ENCODE results near the gene STPG4. TPM values are rescaled to one million over a fixed set of nuclear protein-coding genes. Genes with fewer than 3 reads are reported as not detected.

STPG4 gene
- total and polyA plus RNA-seq, 2 of the 8 experiments (the other 6 are each of a cell fraction or from before 2014, with no cell fraction given): 0.28 TPM; not detected in 1

GRCh38 chr2:47096451-47096850 lies 58.7 kb downstream of the STPG4 start:
- Histone ChIP-seq H3K4me2 (ENCODE audit: insufficient read depth in 1 of 2, low read depth in 2 of 2, low read length in 2 of 2) (no peak overlapping the region), H3K36me3 (ENCODE audit: control insufficient read depth in 2 of 4, insufficient read depth in 4 of 4, low read length in 3 of 4) (no peaks in the 10 kb centered on the region), H2AK5ac (ENCODE audit: low read depth, low read length) (no peak overlapping the region), H3K23me2 (ENCODE audit: low read depth, low read length) (no peaks in the 10 kb centered on the region), H4K91ac (replicated peaks; ENCODE audit: insufficient read length, low read length) (no peak overlapping the region), H4K5ac (ENCODE audit: insufficient read length, low read depth, low read length) (no peak overlapping the region), H2BK120ac (replicated peaks; ENCODE audit: low read depth, low read length) (no peak overlapping the region), H3K14ac (ENCODE audit: insufficient read length) (no peak overlapping the region), H3K4ac (replicated peaks; ENCODE audit: insufficient read length, low read depth, low read length) (no peak overlapping the region), H3K27me3 (replicated peaks in 1 of 4; ENCODE audit: control insufficient read depth in 3 of 4, extremely low read depth in 1 of 4, insufficient read depth in 3 of 4, low read length in 3 of 4) (no peaks in the 10 kb centered on the region), H2BK12ac (ENCODE audit: low read depth, low read length) (no peak overlapping the region), H3K9ac (replicated peaks in 1 of 4; ENCODE audit: extremely low read depth in 1 of 4, low read depth in 3 of 4, low read length in 3 of 4) (no peak overlapping the region), H4K8ac (ENCODE audit: extremely low read depth, insufficient read depth, low read length) (no peak overlapping the region), H3K79me1 (ENCODE audit: low read depth, low read length) (no peaks in the 10 kb centered on the region), H2AFZ (ENCODE audit: low read length) (no peak overlapping the region), H3K4me3 (ENCODE audit: extremely low read depth in 1 of 4, insufficient read depth in 2 of 4, low read depth in 3 of 4, low read length in 4 of 4) (no peak overlapping the region), H2BK5ac (ENCODE audit: low read depth, low read length) (no peak overlapping the region), H3K4me1 (replicated peaks in 1 of 4; ENCODE audit: control insufficient read depth in 3 of 4, insufficient read depth in 4 of 4, low read length in 3 of 4) (no peaks in the 10 kb centered on the region), H3K9me3 (ENCODE audit: insufficient read depth in 2 of 2, low read depth in 1 of 2, low read length in 1 of 2) (no peaks in the 10 kb centered on the region; a peak in 1 of 4 replicates), H2BK20ac (ENCODE audit: low read length) (no peak overlapping the region), H3K56ac (replicated peaks; ENCODE audit: insufficient read length, low read depth, low read length) (no peak overlapping the region), H2BK15ac (ENCODE audit: low read length) (no peak overlapping the region), H3K27ac (ENCODE audit: low read depth, low read length) (no peak overlapping the region), H3K18ac (ENCODE audit: extremely low read depth, low read length) (no peak overlapping the region), H4K20me1 (replicated peaks in 1 of 2; ENCODE audit: control insufficient read depth in 1 of 2, insufficient read depth in 2 of 2, low read length in 2 of 2) (no peaks in the 10 kb centered on the region), H3K79me2 (ENCODE audit: control insufficient read depth in 1 of 2, insufficient read depth in 2 of 2, low read length in 2 of 2) (no peaks in the 10 kb centered on the region), H3K23ac (ENCODE audit: insufficient read length) (no peak overlapping the region)
- FAIRE-seq (no peak), DNase-seq (ENCODE audit: low read depth in 1 of 2, low spot score in 2 of 2) (no peak)
- ChIA-PET POLR2A (ENCODE audit: partially characterized antibody) (no interaction called here), CTCF (ENCODE audit: partially characterized antibody) (interaction anchor here (0.7 to 0.8 kb wide), 2 partner anchors 98 to 107 kb away, joined by 4 read pairs; no protein-coding TSS in a partner anchor)
- no peak for TF ChIP-seq TAF7 (optimal IDR thresholded peaks at IDR 0.05; ENCODE audit: borderline replicate concordance, low read depth, low read length)
- no peak for TF ChIP-seq PHF8 (conservative IDR thresholded peaks at IDR 0.05; ENCODE audit: low read depth, low read length)
- no peak for TF ChIP-seq YY1 (IDR thresholded peaks at IDR 0.05; ENCODE audit: low read depth, low read length)
- TF ChIP-seq TEAD4 (IDR thresholded peaks at IDR 0.05; ENCODE audit: low read depth, low read length): no peak
- no peak for TF ChIP-seq FOSL1 (IDR thresholded peaks at IDR 0.05; ENCODE audit: insufficient read depth, low read depth, low read length)
- TF ChIP-seq NRF1 (IDR thresholded peaks at IDR 0.05; ENCODE audit: low read depth, low read length): no peak
- no peak for TF ChIP-seq MAFK (IDR thresholded peaks at IDR 0.05; ENCODE audit: low read depth, low read length)
- WGBS, 2 experiments (ENCODE audit: extremely low coverage in 1 of 2, insufficient coverage in 1 of 2, insufficient read length in 1 of 2, insufficient replicate concordance in 2 of 2, low coverage in 1 of 2, low lambda C conversion rate in 2 of 2, missing lambda C conversion rate in 1 of 2): 83% methylated on average over 4 of the region's 4 CpGs; no CpG with 5 or more reads in 1 of the 2 experiments

Data from H1 (cell line).